SHP77 treated with DMSO at 0.1 percent for 48 hours (cell line): ENCODE data around the gene TNS1.

Source experiments
- DNase-seq: peaks from one replicate; lab custom pipeline; 2025; lab: John Stamatoyannopoulos, UW

Gene TNS1

GRCh38 chr2:217929757-217930707 lies 72.8 kb downstream of the TNS1 start:
- no peak for DNase-seq

GRCh38 chr2:217929272-217929671 lies 73.5 kb downstream of the TNS1 start:
- DNase-seq = no peak

- DNase-seq = peak; percentile 13
Measured at GRCh38 chr2:217928324-217929181, 74.2 kb downstream of the TNS1 start.

- no peak for DNase-seq
Measured at GRCh38 chr2:217927601-217928323, 75.0 kb downstream of the TNS1 start.

- DNase-seq = no peak
Measured at GRCh38 chr2:217926801-217927200, 76.0 kb downstream of the TNS1 start.

- DNase-seq = no peak
Measured at GRCh38 chr2:217924346-217924901, 78.4 kb downstream of the TNS1 start.

GRCh38 chr2:217923007-217923686 lies 79.6 kb downstream of the TNS1 start:
- no peak for DNase-seq

GRCh38 chr2:217922101-217923006 lies 80.4 kb downstream of the TNS1 start:
- DNase-seq = no peak

GRCh38 chr2:217920879-217921603 lies 81.8 kb downstream of the TNS1 start:
- no peak for DNase-seq

GRCh38 chr2:217919781-217920351 lies 82.9 kb downstream of the TNS1 start:
- no peak for DNase-seq

GRCh38 chr2:217919204-217919603 lies 83.6 kb downstream of the TNS1 start:
- DNase-seq = no peak

GRCh38 chr2:217918308-217919024 lies 84.3 kb downstream of the TNS1 start:
- no peak for DNase-seq

GRCh38 chr2:217916504-217917254 lies 86.1 kb downstream of the TNS1 start:
- DNase-seq = no peak

- no peak for DNase-seq
Measured at GRCh38 chr2:217915706-217916105, 87.1 kb downstream of the TNS1 start.

- DNase-seq = no peak
Measured at GRCh38 chr2:217914878-217915277, 87.9 kb downstream of the TNS1 start.

- no peak for DNase-seq
Measured at GRCh38 chr2:217914078-217914477, 88.7 kb downstream of the TNS1 start.

- DNase-seq = no peak
Measured at GRCh38 chr2:217913436-217913835, 89.4 kb downstream of the TNS1 start.
